Mesenchymal stem cell (in vitro differentiated cells and primary cell): ENCODE data around the gene IKBKE.

Experiments used
- DNase-seq: peaks from one replicate; pipeline ENCODE4 v3.0.0-alpha.2; 2013
- H2AFZ ChIP-seq: one replicate; pipeline ENCODE4 v1.6.1; 2013; ENCODE audit warnings: low read depth, mild to moderate bottlenecking, control low read depth, inconsistent platforms, low read length, moderate library complexity
- H2AK5ac ChIP-seq: 2 replicates; pipeline ENCODE4 v1.6.1; 2013; ENCODE audit warnings: low read length, moderate library complexity, mild to moderate bottlenecking, inconsistent platforms; ENCODE audit not compliant: severe bottlenecking
- H2BK120ac ChIP-seq: one replicate; pipeline ENCODE4 v1.6.1; 2013; ENCODE audit warnings: low read depth, mild to moderate bottlenecking, inconsistent platforms, low read length, moderate library complexity
- H2BK12ac ChIP-seq, 2 experiments: one replicate each; pipeline ENCODE4 v1.6.1; 2013; ENCODE audit warnings: inconsistent platforms in 2 of 2, low read length in 2 of 2, mild to moderate bottlenecking in 2 of 2, moderate library complexity in 2 of 2, control low read depth in 1 of 2
- H2BK15ac ChIP-seq: one replicate; pipeline ENCODE4 v1.6.1; 2013; ENCODE audit warnings: mild to moderate bottlenecking, low read depth, inconsistent platforms; ENCODE audit not compliant: poor library complexity, severe bottlenecking
- H2BK5ac ChIP-seq: 2 replicates; pipeline ENCODE4 v1.6.1; 2013; ENCODE audit warnings: low read depth, mild to moderate bottlenecking, low read length, control low read depth, inconsistent platforms; ENCODE audit not compliant: poor library complexity, severe bottlenecking
- H3K14ac ChIP-seq, 2 experiments: one replicate each; pipeline ENCODE4 v1.6.1; 2013; ENCODE audit warnings: inconsistent platforms in 2 of 2, low read length in 2 of 2, control low read depth in 1 of 2, mild to moderate bottlenecking in 1 of 2, moderate library complexity in 1 of 2
- H3K18ac ChIP-seq, 2 experiments: one replicate each; pipeline ENCODE4 v1.6.1; 2013; ENCODE audit warnings: inconsistent platforms in 2 of 2, low read length in 2 of 2, control low read depth in 1 of 2, low read depth in 1 of 2, mild to moderate bottlenecking in 1 of 2
- H3K23ac ChIP-seq, 2 experiments: one replicate each; pipeline ENCODE4 v1.6.1; 2013; ENCODE audit warnings: inconsistent platforms in 2 of 2, low read length in 2 of 2, mild to moderate bottlenecking in 2 of 2, moderate library complexity in 2 of 2, control low read depth in 1 of 2
- H3K27ac ChIP-seq: 2 replicates; pipeline ENCODE4 v1.5.1; 2013; ENCODE audit warnings: mild to moderate bottlenecking, moderate library complexity, low read length, control low read depth, inconsistent platforms; ENCODE audit not compliant: poor library complexity, severe bottlenecking
- H3K27me3 ChIP-seq, 2 experiments: 2 replicates each; pipeline versions ENCODE4 v1.6.1 to v1.7.0; 2013; ENCODE audit warnings: low read length in 2 of 2, mild to moderate bottlenecking in 2 of 2, moderate library complexity in 2 of 2, control low read depth in 1 of 2, inconsistent platforms in 1 of 2; ENCODE audit not compliant: control insufficient read depth in 1 of 2, insufficient read depth in 1 of 2
- H3K36me3 ChIP-seq, 2 experiments: 2 replicates each; pipeline versions ENCODE4 v1.6.1 to v1.7.0; 2013; ENCODE audit warnings: low read length in 2 of 2, control low read depth in 1 of 2, inconsistent platforms in 1 of 2, low read depth in 1 of 2, mild to moderate bottlenecking in 1 of 2; ENCODE audit not compliant: insufficient read depth in 2 of 2, control insufficient read depth in 1 of 2
- H3K4ac ChIP-seq, 2 experiments: one replicate each; pipeline ENCODE4 v1.6.1; 2013; ENCODE audit warnings: inconsistent platforms in 2 of 2, low read length in 2 of 2, mild to moderate bottlenecking in 2 of 2, moderate library complexity in 2 of 2, control low read depth in 1 of 2, low read depth in 1 of 2
- H3K4me1 ChIP-seq: 2 replicates; pipeline ENCODE4 v1.6.1; 2013; ENCODE audit warnings: low read depth, low read length, control low read depth; ENCODE audit not compliant: control insufficient read depth, insufficient read depth
- H3K4me2 ChIP-seq: 2 replicates; pipeline ENCODE4 v1.6.1; 2013; ENCODE audit warnings: low read length, mild to moderate bottlenecking, inconsistent platforms; ENCODE audit not compliant: poor library complexity, severe bottlenecking
- H3K4me3 ChIP-seq, 2 experiments: 2 replicates each; pipeline versions ENCODE4 v1.5.1 to v1.7.0; 2013; ENCODE audit warnings: low read length in 2 of 2, mild to moderate bottlenecking in 2 of 2, control low read depth in 1 of 2, low read depth in 1 of 2; ENCODE audit not compliant: insufficient read depth in 1 of 2
- H3K79me1 ChIP-seq: replicated peaks from 2 replicates; pipeline ENCODE4 v1.6.1; 2013; ENCODE audit warnings: mild to moderate bottlenecking, control low read depth, low read length, inconsistent platforms; ENCODE audit not compliant: poor library complexity, severe bottlenecking
- H3K9ac ChIP-seq: 2 replicates; pipeline ENCODE4 v1.7.0; 2013; ENCODE audit warnings: mild to moderate bottlenecking, low read length, moderate library complexity
- H3K9me3 ChIP-seq: 2 replicates; pipeline ENCODE4 v1.7.0; 2013; ENCODE audit warnings: mild to moderate bottlenecking, low read length; ENCODE audit not compliant: control insufficient read depth
- H4K8ac ChIP-seq: one replicate; pipeline ENCODE4 v1.6.1; 2013; ENCODE audit warnings: inconsistent platforms, mild to moderate bottlenecking, low read length, moderate library complexity
- H4K91ac ChIP-seq: one replicate; pipeline ENCODE4 v1.6.1; 2013; ENCODE audit warnings: mild to moderate bottlenecking, low read length, inconsistent platforms
- WGBS: methylation state at CpG from one replicate; pipeline ENCODE4 v1.1.7; 2013; ENCODE audit warnings: mixed read lengths; 5-methylcytosine and 5-hydroxymethylcytosine counted together

Gene IKBKE

DNA sequence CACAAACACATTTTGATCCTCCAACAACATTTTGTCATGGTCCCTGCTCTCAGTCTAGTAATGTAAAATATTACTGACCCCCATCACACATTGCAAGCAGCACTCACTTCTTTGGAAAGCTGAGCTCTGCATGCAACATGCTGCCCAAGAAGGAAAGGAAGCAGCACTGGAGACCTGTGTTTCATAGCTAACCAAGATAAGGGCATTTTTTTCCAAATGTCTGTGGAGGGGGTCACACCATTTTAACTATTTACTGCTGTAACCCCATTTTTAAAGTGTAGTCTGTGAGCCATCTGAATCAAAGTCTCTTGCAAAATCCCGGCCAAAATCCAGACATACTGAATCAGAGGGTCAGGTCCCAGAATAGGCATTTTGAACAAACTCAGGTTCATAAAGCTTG, 32.5 kb downstream of the IKBKE start:
- Histone ChIP-seq H2BK15ac (no peak overlapping the region), H3K36me3 (peaks cover 4 to 5% of the 10 kb centered on the region in 2 experiments), H2BK5ac (no peak overlapping the region), H3K18ac (peak overlapping the region in 1 of 2 experiments; percentile 24), H3K4me1 (peaks cover 28% of the 10 kb centered on the region), H3K27ac (no peak overlapping the region), H3K23ac (no peak overlapping the region), H4K91ac (no peak overlapping the region), H3K27me3 (peaks cover 0 to 24% of the 10 kb centered on the region in 2 experiments), H3K9me3 (no peaks in the 10 kb centered on the region), H3K14ac (no peak overlapping the region), H2BK120ac (no peak overlapping the region), H3K9ac (no peak overlapping the region), H4K8ac (no peak overlapping the region), H3K4ac (no peak overlapping the region), H2AFZ (no peak overlapping the region), H3K4me3 (no peak overlapping the region), H3K4me2 (no peak overlapping the region), H3K79me1 (no peaks in the 10 kb centered on the region), H2AK5ac (no peak overlapping the region), H2BK12ac (no peak overlapping the region)
- WGBS: 93% methylated on average over 1 of the region's 1 CpG
- DNase-seq: peak; percentile 44

DNA sequence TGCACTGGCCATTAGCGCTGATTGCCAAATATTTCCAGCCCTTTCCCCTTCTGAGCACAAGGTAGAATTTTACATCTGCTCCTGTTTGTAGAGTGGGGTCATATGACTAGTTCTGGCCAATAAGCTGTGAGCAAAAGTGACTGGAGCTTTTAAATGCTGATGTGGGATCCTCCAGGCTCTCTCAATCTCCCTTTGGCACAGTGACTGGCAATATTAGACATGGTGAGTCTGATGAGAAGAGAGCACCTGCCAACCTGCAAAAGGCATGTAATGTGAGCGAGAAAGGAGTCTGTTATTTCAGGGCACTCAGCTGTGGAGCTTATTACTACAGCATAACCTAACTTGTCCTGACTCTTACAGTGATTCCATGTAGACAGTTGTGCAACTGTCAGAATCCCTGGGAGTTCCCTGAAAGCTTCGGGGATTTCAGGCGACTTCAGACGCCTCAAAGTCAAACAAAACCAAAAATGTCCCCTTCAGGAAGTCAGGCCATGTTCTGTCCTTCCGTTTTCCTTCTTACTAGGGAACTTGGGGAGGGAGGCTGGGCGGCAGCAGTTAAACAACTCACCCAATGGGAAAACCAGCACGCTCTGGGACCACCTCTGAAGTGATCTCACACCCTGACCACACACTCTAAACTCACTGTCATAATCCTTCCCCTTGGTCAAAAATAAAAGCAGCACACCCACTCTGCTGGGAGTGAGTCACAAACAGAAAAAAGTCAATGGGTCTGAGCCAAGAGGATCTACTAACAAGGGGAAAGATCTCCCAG, 33.5 kb downstream of the IKBKE start:
- 63% methylated on average over 7 of the region's 8 CpGs for WGBS
- Histone ChIP-seq H3K27me3 (peaks cover 0 to 34% of the 10 kb centered on the region in 2 experiments), H3K4ac (peak overlapping the region in 1 of 2 experiments; percentile 73), H2BK12ac (no peak overlapping the region), H4K8ac (no peak overlapping the region), H3K4me1 (peaks cover 29% of the 10 kb centered on the region), H3K79me1 (no peaks in the 10 kb centered on the region), H2AFZ (no peak overlapping the region), H2BK15ac (no peak overlapping the region), H3K18ac (peak overlapping the region in 1 of 2 experiments; percentile 86), H3K14ac (no peak overlapping the region), H2BK120ac (no peak overlapping the region), H3K23ac (no peak overlapping the region), H3K27ac (no peak overlapping the region), H3K9ac (peak overlapping the region; percentile 69), H3K4me2 (no peak overlapping the region), H3K9me3 (no peaks in the 10 kb centered on the region), H3K4me3 (peak overlapping the region in 1 of 2 experiments; percentile 52), H2BK5ac (no peak overlapping the region), H4K91ac (no peak overlapping the region), H2AK5ac (no peak overlapping the region), H3K36me3 (peaks cover under 1 to 2% of the 10 kb centered on the region in 2 experiments)
- DNase-seq: peak; percentile 98

DNA sequence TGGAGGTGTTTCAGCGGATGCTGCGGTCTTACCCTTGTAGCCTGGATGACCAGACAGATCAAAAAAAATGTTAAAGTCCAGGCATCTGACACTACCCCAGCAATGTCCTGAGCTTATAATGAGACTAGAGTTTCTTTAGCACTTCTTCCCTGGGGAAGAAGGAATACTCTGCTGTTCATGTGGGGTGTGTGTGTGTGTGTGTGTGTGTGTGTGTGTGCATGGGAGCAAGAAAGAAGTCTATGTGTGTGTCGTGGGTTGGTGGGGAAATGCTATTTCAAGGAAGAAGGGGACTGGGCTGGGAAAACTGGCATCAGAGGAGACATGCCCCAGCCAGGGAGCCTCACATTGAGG, 34.1 kb downstream of the IKBKE start:
- no peak overlapping the region for H3K27ac ChIP-seq
- peak overlapping the region in 1 of 2 experiments; percentile 34 for H2BK12ac ChIP-seq
- H2AK5ac ChIP-seq: no peak overlapping the region
- peak overlapping the region in 1 of 2 experiments; percentile 52 for H3K4me3 ChIP-seq
- H2AFZ ChIP-seq: no peak overlapping the region
- H3K23ac ChIP-seq: no peak overlapping the region
- H3K4me1 ChIP-seq: peaks cover 28% of the 10 kb centered on the region
- no peak for DNase-seq
- no peak overlapping the region for H2BK5ac ChIP-seq
- H3K79me1 ChIP-seq: no peaks in the 10 kb centered on the region
- no peak overlapping the region for H4K91ac ChIP-seq
- H2BK120ac ChIP-seq: no peak overlapping the region
- no peak overlapping the region for H3K18ac ChIP-seq
- peaks cover 0 to 40% of the 10 kb centered on the region in 2 experiments for H3K27me3 ChIP-seq
- 64% methylated on average over 2 of the region's 3 CpGs for WGBS
- no peaks in the 10 kb centered on the region for H3K36me3 ChIP-seq
- no peak overlapping the region for H4K8ac ChIP-seq
- H3K9me3 ChIP-seq: no peaks in the 10 kb centered on the region
- H3K9ac ChIP-seq: no peak overlapping the region
- no peak overlapping the region for H3K4me2 ChIP-seq
- no peak overlapping the region for H3K4ac ChIP-seq
- no peak overlapping the region for H2BK15ac ChIP-seq
- H3K14ac ChIP-seq: no peak overlapping the region

DNA sequence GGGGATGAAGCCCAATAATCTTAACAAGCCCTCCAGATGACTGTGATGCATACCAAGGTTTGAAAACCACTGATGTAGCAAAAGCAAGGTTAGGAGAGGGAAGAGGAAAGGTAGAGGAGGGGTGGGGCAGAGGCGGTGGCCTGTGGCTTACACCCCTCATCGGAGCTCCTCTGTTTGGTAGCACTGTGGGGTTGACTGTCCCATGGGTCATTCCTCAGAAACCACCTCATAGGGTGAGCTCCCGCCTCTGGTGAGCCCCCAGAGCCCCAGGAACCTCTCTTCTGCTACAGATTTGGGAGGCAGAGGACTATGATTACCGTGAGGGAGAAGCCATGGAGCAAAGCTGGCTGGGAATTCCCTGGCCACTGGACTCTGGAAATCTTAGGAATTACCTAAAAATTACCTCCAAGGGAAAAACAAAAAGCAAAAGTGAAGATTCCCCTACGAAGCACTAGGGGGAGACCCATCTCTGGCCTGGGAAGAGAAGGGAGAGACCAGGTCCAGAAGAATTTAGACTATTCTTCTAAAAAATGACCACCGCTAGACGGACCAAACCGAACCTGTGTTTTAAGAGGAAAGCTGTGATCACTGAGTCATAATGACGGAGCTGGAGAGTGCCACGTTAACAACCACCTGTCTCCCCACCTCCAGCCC, 35.6 kb downstream of the IKBKE start:
- Histone ChIP-seq H2BK12ac (no peak overlapping the region), H2BK15ac (no peak overlapping the region), H2BK5ac (no peak overlapping the region), H2AFZ (no peak overlapping the region), H4K91ac (no peak overlapping the region), H3K4ac (no peak overlapping the region), H3K4me1 (peaks cover 26% of the 10 kb centered on the region), H3K4me2 (no peak overlapping the region), H3K4me3 (no peak overlapping the region), H3K36me3 (no peaks in the 10 kb centered on the region), H3K79me1 (no peaks in the 10 kb centered on the region), H2AK5ac (no peak overlapping the region), H3K27me3 (peaks cover 0 to 53% of the 10 kb centered on the region in 2 experiments), H3K18ac (no peak overlapping the region), H3K9me3 (no peaks in the 10 kb centered on the region), H3K27ac (no peak overlapping the region), H3K14ac (no peak overlapping the region), H3K9ac (peak overlapping the region; percentile 24), H2BK120ac (no peak overlapping the region), H4K8ac (no peak overlapping the region), H3K23ac (no peak overlapping the region)
- DNase-seq: peak; percentile 47
- 39% methylated on average over 8 of the region's 10 CpGs for WGBS
